ENCODE measurements around the gene CCDC13. TPM values are rescaled to one million over a fixed set of nuclear protein-coding genes. Genes with fewer than 3 reads are reported as not detected.
A peak's percentile ranks its signal among the peaks of the same experiment; 100 is the strongest.

The CCDC13 gene
- total and polyA plus RNA-seq, 10 of the 15 experiments (the other 5 are each of a cell fraction or from before 2014, with no cell fraction given) = 0.13 to 0.81 (median 0.30) TPM; not detected in 4

DNA sequence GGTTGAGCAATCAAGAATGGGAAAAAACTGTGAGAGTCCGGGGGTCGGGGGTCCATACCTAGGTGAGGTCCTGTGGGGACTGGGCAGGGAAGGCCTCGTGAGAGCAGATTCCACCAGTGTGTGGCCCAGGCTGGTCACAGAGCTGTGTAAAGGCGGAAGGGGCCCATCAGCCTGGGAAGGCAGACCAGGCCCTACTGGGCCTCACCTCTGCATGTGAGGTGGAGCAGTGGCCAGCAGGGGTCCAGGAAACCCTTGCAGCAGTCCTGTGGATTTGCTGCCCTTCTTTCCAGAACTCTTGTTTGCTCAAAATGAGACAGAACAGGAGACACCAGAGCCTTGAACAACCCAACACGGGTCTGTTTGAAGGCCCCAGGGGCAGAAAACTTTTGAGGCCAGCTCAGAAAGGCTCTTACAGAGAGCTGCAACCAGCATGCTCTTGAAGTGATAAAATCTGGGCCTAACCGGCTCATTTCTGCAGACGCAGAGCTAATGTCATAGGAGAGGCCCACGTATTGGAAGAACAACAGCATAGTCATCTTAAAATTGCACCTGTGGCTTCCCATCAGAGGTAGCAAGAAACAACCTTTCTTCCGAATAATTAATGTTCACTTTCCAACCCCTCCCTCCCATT, 40.1 kb downstream of the CCDC13 start:
- intact Hi-C loops (cut with micrococcal nuclease; ENCODE audit: unreplicated experiment) = no loop called here
- in situ Hi-C loops (cut with MboI) = no loop called here
- FAIRE-seq = no peak
- H3K4me3 ChIP-seq = no peak overlapping the region
- no peaks in the 10 kb centered on the region for H3K36me3 ChIP-seq (ENCODE audit: control insufficient read depth in 2 of 2, insufficient read depth in 2 of 2, low read length in 1 of 2)
- H3K27ac ChIP-seq (ENCODE audit: control insufficient read depth, insufficient read depth) = no peak overlapping the region
- no peak overlapping the region for H3K9ac ChIP-seq (ENCODE audit: control insufficient read depth, insufficient read depth, low read length)
- H3K79me2 ChIP-seq (ENCODE audit: control insufficient read depth, insufficient read depth, low read length) = no peaks in the 10 kb centered on the region
- no peaks in the 10 kb centered on the region; a peak in 1 of 4 replicates for H3K27me3 ChIP-seq (replicated peaks in 1 of 2; ENCODE audit: control insufficient read depth in 2 of 2, insufficient read depth in 2 of 2, low read length in 1 of 2)
- ChIA-PET SMC1A (ENCODE audit: uncharacterized antibody, unreplicated experiment) (no interaction called here), RAD21 (ENCODE audit: unreplicated experiment) (no interaction called here), POLR2A (no interaction called here), CTCF (no interaction called here)
- no peaks in the 10 kb centered on the region for H4K20me1 ChIP-seq (ENCODE audit: control insufficient read depth, insufficient read depth)
- ATAC-seq = peak; percentile 27; the same call in 1 of the 3 replicates
- no TSS peak for BruUV-seq (replicated peaks)
- no peak overlapping the region for H3K4me2 ChIP-seq (ENCODE audit: control insufficient read depth, insufficient read depth)
- no peak for DNase-seq (ENCODE audit: low read depth, low spot score)
- H2AFZ ChIP-seq (ENCODE audit: control insufficient read depth, low read depth, low read length) = no peak overlapping the region
- H3K9me3 ChIP-seq (replicated peaks; ENCODE audit: control insufficient read depth, insufficient read depth, low read length) = no peaks in the 10 kb centered on the region
- 55% methylated on average over 9 of the region's 9 CpGs for WGBS (ENCODE audit: insufficient coverage, insufficient replicate concordance, low lambda C conversion rate, missing lambda C conversion rate)
- no peaks in the 10 kb centered on the region for H3K4me1 ChIP-seq (ENCODE audit: control insufficient read depth, insufficient read depth, low read length)
- TF ChIP-seq, protein P1, sequence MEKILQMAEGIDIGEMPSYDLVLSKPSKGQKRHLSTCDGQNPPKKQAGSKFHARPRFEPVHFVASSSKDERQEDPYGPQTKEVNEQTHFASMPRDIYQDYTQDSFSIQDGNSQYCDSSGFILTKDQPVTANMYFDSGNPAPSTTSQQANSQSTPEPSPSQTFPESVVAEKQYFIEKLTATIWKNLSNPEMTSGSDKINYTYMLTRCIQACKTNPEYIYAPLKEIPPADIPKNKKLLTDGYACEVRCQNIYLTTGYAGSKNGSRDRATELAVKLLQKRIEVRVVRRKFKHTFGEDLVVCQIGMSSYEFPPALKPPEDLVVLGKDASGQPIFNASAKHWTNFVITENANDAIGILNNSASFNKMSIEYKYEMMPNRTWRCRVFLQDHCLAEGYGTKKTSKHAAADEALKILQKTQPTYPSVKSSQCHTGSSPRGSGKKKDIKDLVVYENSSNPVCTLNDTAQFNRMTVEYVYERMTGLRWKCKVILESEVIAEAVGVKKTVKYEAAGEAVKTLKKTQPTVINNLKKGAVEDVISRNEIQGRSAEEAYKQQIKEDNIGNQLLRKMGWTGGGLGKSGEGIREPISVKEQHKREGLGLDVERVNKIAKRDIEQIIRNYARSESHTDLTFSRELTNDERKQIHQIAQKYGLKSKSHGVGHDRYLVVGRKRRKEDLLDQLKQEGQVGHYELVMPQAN (conservative IDR thresholded peaks at IDR 0.05) = no peak
- TF ChIP-seq LARP7 (IDR thresholded peaks at IDR 0.05) (no peak), NR2C1 (IDR thresholded peaks at IDR 0.05) (no peak), KLF5 (IDR thresholded peaks at IDR 0.05; ENCODE audit: partially characterized antibody) (no peak), STAT1 (conservative IDR thresholded peaks at IDR 0.05) (no peak), TCF7 (IDR thresholded peaks at IDR 0.05; ENCODE audit: borderline replicate concordance) (no peak), HCFC1 (IDR thresholded peaks at IDR 0.05; ENCODE audit: low read length) (no peak), ZBTB11 (CRISPR knock-in tag; IDR thresholded peaks at IDR 0.05) (no peak), NFXL1 (IDR thresholded peaks at IDR 0.05; ENCODE audit: borderline replicate concordance) (no peak), POLR2AphosphoS2 (IDR thresholded peaks at IDR 0.05; ENCODE audit: low read depth, low read length) (no peak), SIX5 (IDR thresholded peaks at IDR 0.05; ENCODE audit: low read depth, low read length, severe bottlenecking) (no peak), CEBPZ (IDR thresholded peaks at IDR 0.05; ENCODE audit: low read depth, low read length) (no peak), POLR2A (IDR thresholded peaks at IDR 0.05; ENCODE audit: low read depth, low read length) (no peak), SUZ12 (IDR thresholded peaks at IDR 0.05; ENCODE audit: unreplicated experiment) (no peak)

Measured in GM12878 (cell line).